ENCODE measurements around the gene KHDRBS2.

DNA sequence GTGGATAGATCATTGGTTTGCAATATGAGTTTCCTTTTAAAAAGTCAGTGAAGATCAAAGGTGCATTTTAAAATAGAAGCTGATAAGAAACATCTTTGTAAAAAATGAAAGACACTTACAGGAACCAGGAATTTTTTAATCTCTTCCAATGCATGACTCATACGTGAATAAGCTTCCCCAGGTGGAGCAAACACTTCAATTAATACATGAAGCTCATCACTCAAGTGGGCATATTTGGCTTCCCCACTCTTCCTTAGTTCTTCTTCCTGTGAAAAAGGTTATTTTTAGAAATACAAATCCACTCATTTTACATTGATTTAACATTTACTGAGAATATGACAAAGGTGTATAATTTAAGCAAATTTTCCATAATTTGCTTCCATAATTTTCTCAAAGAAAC is 308.1 kb downstream of the KHDRBS2 start:
- TF ChIP-seq, protein P1, sequence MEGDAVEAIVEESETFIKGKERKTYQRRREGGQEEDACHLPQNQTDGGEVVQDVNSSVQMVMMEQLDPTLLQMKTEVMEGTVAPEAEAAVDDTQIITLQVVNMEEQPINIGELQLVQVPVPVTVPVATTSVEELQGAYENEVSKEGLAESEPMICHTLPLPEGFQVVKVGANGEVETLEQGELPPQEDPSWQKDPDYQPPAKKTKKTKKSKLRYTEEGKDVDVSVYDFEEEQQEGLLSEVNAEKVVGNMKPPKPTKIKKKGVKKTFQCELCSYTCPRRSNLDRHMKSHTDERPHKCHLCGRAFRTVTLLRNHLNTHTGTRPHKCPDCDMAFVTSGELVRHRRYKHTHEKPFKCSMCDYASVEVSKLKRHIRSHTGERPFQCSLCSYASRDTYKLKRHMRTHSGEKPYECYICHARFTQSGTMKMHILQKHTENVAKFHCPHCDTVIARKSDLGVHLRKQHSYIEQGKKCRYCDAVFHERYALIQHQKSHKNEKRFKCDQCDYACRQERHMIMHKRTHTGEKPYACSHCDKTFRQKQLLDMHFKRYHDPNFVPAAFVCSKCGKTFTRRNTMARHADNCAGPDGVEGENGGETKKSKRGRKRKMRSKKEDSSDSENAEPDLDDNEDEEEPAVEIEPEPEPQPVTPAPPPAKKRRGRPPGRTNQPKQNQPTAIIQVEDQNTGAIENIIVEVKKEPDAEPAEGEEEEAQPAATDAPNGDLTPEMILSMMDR (IDR thresholded peaks at IDR 0.05): no peak
- TF ChIP-seq POLR2A (IDR thresholded peaks at IDR 0.05): no peak

Data from thyroid gland (tissue), 4 donors.